CD14-positive monocyte (primary cell): ENCODE data around the gene BCL2L12. TPM values are rescaled to one million over a fixed set of nuclear protein-coding genes. Genes with fewer than 3 reads are reported as not detected.
A peak's percentile ranks its signal among the peaks of the same experiment; 100 is the strongest.

Experiments used
- DNase-seq, 3 donors: peaks; one replicate each; pipeline ENCODE4 v3.0.0-alpha.2; 2011 to 2022
- H2AFZ ChIP-seq: 2 replicates; pipeline ENCODE4 v1.6.0; 2012; ENCODE audit warnings: mild to moderate bottlenecking, low read depth, low read length, inconsistent platforms; ENCODE audit not compliant: insufficient read depth, poor library complexity, severe bottlenecking
- H3K27ac ChIP-seq, 2 donors: 1 replicate in 1 of 2; 2 replicates in 1 of 2; pipeline ENCODE4 v1.5.1; 2012 to 2013; ENCODE audit warnings: low read length in 2 of 2, control low read depth in 1 of 2, inconsistent platforms in 1 of 2, low read depth in 1 of 2, mild to moderate bottlenecking in 1 of 2
- H3K27me3 ChIP-seq, 2 donors: one replicate each; pipeline versions ENCODE4 v1.6.0 to v1.6.1; 2011 to 2013; ENCODE audit warnings: low read length in 2 of 2; ENCODE audit not compliant: control insufficient read depth in 2 of 2, insufficient read depth in 2 of 2
- H3K36me3 ChIP-seq, 2 donors: replicated peaks in 1 of 2; 1 replicate in 1 of 2; 2 replicates in 1 of 2; pipeline versions ENCODE4 v1.5.1 to v1.6.1; 2012 to 2013; ENCODE audit warnings: low read length in 2 of 2, control low read depth in 1 of 2, inconsistent platforms in 1 of 2, mild to moderate bottlenecking in 1 of 2; ENCODE audit not compliant: insufficient read depth in 2 of 2, control insufficient read depth in 1 of 2
- H3K4me1 ChIP-seq, 2 donors: 1 replicate in 1 of 2; 2 replicates in 1 of 2; pipeline versions ENCODE4 v1.5.1 to v1.6.1; 2012 to 2013; ENCODE audit warnings: low read length in 2 of 2, control low read depth in 1 of 2, inconsistent platforms in 1 of 2, mild to moderate bottlenecking in 1 of 2, moderate library complexity in 1 of 2; ENCODE audit not compliant: insufficient read depth in 2 of 2, control insufficient read depth in 1 of 2
- H3K4me2 ChIP-seq: replicated peaks from 2 replicates; pipeline ENCODE3; 2012; ENCODE audit warnings: low read length, moderate library complexity, mild to moderate bottlenecking; ENCODE audit not compliant: poor library complexity, severe bottlenecking; ENCODE audit errors: extremely low read depth
- H3K4me3 ChIP-seq, 3 experiments: fragments of 200-600 bp in 1 of 3; sonication (generic) in 1 of 3; replicated peaks in 1 of 3; 1 replicate in 2 of 3; 2 replicates in 1 of 3; pipeline ENCODE4 v1.5.1; 2011 to 2013; ENCODE audit warnings: low read length in 3 of 3, mild to moderate bottlenecking in 3 of 3, control low read depth in 2 of 3, low read depth in 2 of 3, inconsistent platforms in 1 of 3, moderate library complexity in 1 of 3
- H3K79me2 ChIP-seq: 2 replicates; pipeline ENCODE4 v1.6.0; 2012; ENCODE audit warnings: mild to moderate bottlenecking, control low read depth, inconsistent platforms, low read length, moderate library complexity; ENCODE audit not compliant: insufficient read depth
- H3K9ac ChIP-seq: 2 replicates; pipeline ENCODE4 v1.6.0; 2017; ENCODE audit warnings: low read length, mild to moderate bottlenecking; ENCODE audit not compliant: insufficient read depth, poor library complexity, severe bottlenecking
- H3K9me3 ChIP-seq, 2 donors: replicated peaks in 1 of 2; 1 replicate in 1 of 2; 2 replicates in 1 of 2; pipeline versions ENCODE4 v1.5.1 to v1.6.1; 2012 to 2013; ENCODE audit warnings: low read length in 2 of 2, control low read depth in 1 of 2; ENCODE audit not compliant: control insufficient read depth in 1 of 2, insufficient read depth in 1 of 2
- H4K20me1 ChIP-seq: 2 replicates; pipeline ENCODE4 v1.6.0; 2012; ENCODE audit warnings: mild to moderate bottlenecking, low read length, control low read depth, moderate library complexity; ENCODE audit not compliant: insufficient read depth
- H3K27ac Mint-ChIP-seq, 7 donors: one replicate each; pipeline ENCODE4 v1.8.0; 2020; ENCODE audit warnings: mild to moderate bottlenecking in 7 of 7, mixed read lengths in 7 of 7, moderate library complexity in 6 of 7, inconsistent platforms in 2 of 7
- H3K27me3 Mint-ChIP-seq, 3 donors: one replicate each; pipeline ENCODE4 v1.8.0; 2021 to 2022; ENCODE audit warnings: low read depth in 3 of 3, mild to moderate bottlenecking in 3 of 3, mixed read lengths in 3 of 3, moderate library complexity in 3 of 3, inconsistent platforms in 1 of 3
- H3K36me3 Mint-ChIP-seq, 2 donors: one replicate each; pipeline ENCODE4 v1.8.0; 2020; ENCODE audit warnings: mixed read lengths in 2 of 2, inconsistent platforms in 1 of 2, mild to moderate bottlenecking in 1 of 2
- H3K4me1 Mint-ChIP-seq: one replicate; pipeline ENCODE4 v1.8.0; 2020; ENCODE audit warnings: mild to moderate bottlenecking, mixed read lengths
- H3K4me3 Mint-ChIP-seq, 2 donors: one replicate each; pipeline ENCODE4 v1.8.0; 2020; ENCODE audit warnings: mild to moderate bottlenecking in 2 of 2, mixed read lengths in 2 of 2, moderate library complexity in 1 of 2
- H3K9me3 Mint-ChIP-seq, 7 donors: one replicate each; pipeline ENCODE4 v1.8.0; 2020 to 2022; ENCODE audit warnings: mixed read lengths in 7 of 7, mild to moderate bottlenecking in 6 of 7, moderate library complexity in 6 of 7, inconsistent platforms in 2 of 7
- CTCF ChIP-seq: fragments of 200-600 bp; IDR thresholded peaks from one replicate; pipeline ENCODE4 v1.8.0; 2022; ENCODE audit warnings: antibody characterized with exemption, mild to moderate bottlenecking
- WGBS: methylation state at CpG from one replicate; pipeline ENCODE4 v1.1.5; 2013; ENCODE audit warnings: missing lambda C conversion rate; ENCODE audit not compliant: insufficient coverage; 5-methylcytosine and 5-hydroxymethylcytosine counted together
- intact Hi-C, 2 donors: fragments of 100-400 bp; cut with micrococcal nuclease; formaldehyde crosslinking; loops; one replicate each; pipeline versions ENCODE4 v1.15.0 to v1.15.1; 2023
- polyA plus RNA-seq, 3 donors: library from polyadenylated mRNA; depleted of rRNA in 1 of 3; unstranded in 2 of 3; stranded (reverse) in 1 of 3; fragments of 300-500 nt in 2 of 3; fragments of >200 nt in 1 of 3; fragmentation: Illumina TruSeq in 2 of 3; gene quantifications; 1 replicate in 2 of 3; 2 replicates in 1 of 3; pipeline ENCODE4 v1.2.3, GENCODE V29; 2012 to 2021

BCL2L12 gene
- polyA plus RNA-seq, 3 donors: 5.7 to 10.3 (median 8.6) TPM

GRCh38 chr19:49681830-49682229 lies 16.1 kb downstream of the BCL2L12 start:
- Histone ChIP-seq H3K4me2 (no peak overlapping the region), H3K9ac (no peak overlapping the region), H3K4me1 (peaks cover 18 to 33% of the 10 kb centered on the region in 2 donors), H2AFZ (no peak overlapping the region), H3K36me3 (peaks cover 33 to 47% of the 10 kb centered on the region in 2 donors), H4K20me1 (peaks cover 25% of the 10 kb centered on the region), H3K79me2 (peaks cover 37% of the 10 kb centered on the region), H3K4me3 (no peak overlapping the region), H3K27me3 (no peaks in the 10 kb centered on the region), H3K9me3 (no peaks in the 10 kb centered on the region), H3K27ac (no peak overlapping the region)
- DNase-seq: no peak
- H3K36me3 Mint-ChIP-seq: peaks cover 41 to 53% of the 10 kb centered on the region in 2 donors
- WGBS: 97% methylated on average over 15 of the region's 19 CpGs
- H3K27ac Mint-ChIP-seq: peak overlapping the region in 3 of 7 donors; percentile 13 to 72 (median 46)
- no peak for TF ChIP-seq CTCF
- intact Hi-C loops: no loop called here
- peaks cover 0 to 2% (median 0%) of the 10 kb centered on the region in 7 donors for H3K9me3 Mint-ChIP-seq
- peaks cover 14% of the 10 kb centered on the region for H3K4me1 Mint-ChIP-seq
- peaks cover 0 to 6% (median 0%) of the 10 kb centered on the region in 3 donors for H3K27me3 Mint-ChIP-seq
- H3K4me3 Mint-ChIP-seq: no peak overlapping the region

- no peak overlapping the region for H3K27ac ChIP-seq
- Mint-ChIP-seq H3K4me3 (no peak overlapping the region), H3K27ac (peak overlapping the region in 2 of 7 donors; percentile 13 to 72), H3K9me3 (peaks cover 0 to 2% (median 0%) of the 10 kb centered on the region in 7 donors), H3K4me1 (peaks cover 17% of the 10 kb centered on the region), H3K36me3 (peaks cover 45 to 57% of the 10 kb centered on the region in 2 donors), H3K27me3 (peaks cover 0 to 6% (median 0%) of the 10 kb centered on the region in 3 donors)
- H3K36me3 ChIP-seq: peaks cover 33 to 47% of the 10 kb centered on the region in 2 donors
- H3K4me3 ChIP-seq: no peak overlapping the region
- no peak for TF ChIP-seq CTCF
- peaks cover 35% of the 10 kb centered on the region for H3K79me2 ChIP-seq
- no peaks in the 10 kb centered on the region for H3K27me3 ChIP-seq
- WGBS: 95% methylated on average over 4 of the region's 8 CpGs
- intact Hi-C loops: no loop called here
- H3K9me3 ChIP-seq: no peaks in the 10 kb centered on the region
- H3K9ac ChIP-seq: no peak overlapping the region
- H3K4me1 ChIP-seq: peaks cover 19 to 33% of the 10 kb centered on the region in 2 donors
- no peak for DNase-seq
- peaks cover 25% of the 10 kb centered on the region for H4K20me1 ChIP-seq
- no peak overlapping the region for H2AFZ ChIP-seq
- no peak overlapping the region for H3K4me2 ChIP-seq
These were observed 16.5 kb downstream of the BCL2L12 start for GRCh38 chr19:49682274-49682673.
